Forelimb muscle (tissue), 1 donor: ENCODE data around the gene C10orf53. TPM values are rescaled to one million over a fixed set of nuclear protein-coding genes. Genes with fewer than 3 reads are reported as not detected.
"Not testable (repeated sequence)": the region's sequence is repeated elsewhere in the genome, so short reads cannot be mapped to it uniquely, and the experiment has no call there.

Experiments used
- DNase-seq: peaks from one replicate; pipeline ENCODE4 v3.0.0-alpha.2; 2013; ENCODE audit warnings: low read depth
- polyA plus RNA-seq: library from polyadenylated mRNA; unstranded; fragments of 120-200 nt; gene quantifications from one replicate; pipeline ENCODE4 v1.2.1, GENCODE V29; 2013; ENCODE audit not compliant: insufficient read length

The C10orf53 gene
- polyA plus RNA-seq, 1 donor: not detected

DNA sequence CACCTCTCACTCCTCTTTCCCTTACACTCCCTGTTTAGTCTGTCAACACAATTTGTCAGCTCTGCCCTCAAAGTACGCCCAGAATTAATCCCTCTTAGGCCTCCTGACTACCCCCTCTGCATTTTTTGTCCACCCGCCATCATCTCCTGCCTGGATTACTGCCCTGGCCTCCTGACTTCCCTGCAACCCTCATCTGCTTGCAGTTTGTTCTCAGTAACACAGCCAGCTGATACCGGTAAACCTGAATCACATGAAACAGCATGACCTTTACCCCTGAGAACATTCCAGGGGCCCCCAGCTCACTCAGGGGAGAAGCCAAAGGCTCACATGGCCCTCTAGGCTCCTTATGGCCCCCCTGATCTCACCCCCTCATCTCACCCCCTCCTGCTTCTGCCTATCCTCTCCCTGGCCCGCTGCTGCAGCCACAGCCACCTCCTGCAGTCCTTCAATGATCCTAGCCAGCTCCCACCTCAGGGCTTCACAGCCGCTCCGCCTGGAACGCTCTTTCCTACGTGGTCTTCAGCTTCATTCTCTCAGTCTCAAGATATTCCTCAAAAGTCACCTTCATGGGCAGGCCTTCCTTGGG is 8.9 kb downstream of the C10orf53 start:
- no peak for DNase-seq

DNA sequence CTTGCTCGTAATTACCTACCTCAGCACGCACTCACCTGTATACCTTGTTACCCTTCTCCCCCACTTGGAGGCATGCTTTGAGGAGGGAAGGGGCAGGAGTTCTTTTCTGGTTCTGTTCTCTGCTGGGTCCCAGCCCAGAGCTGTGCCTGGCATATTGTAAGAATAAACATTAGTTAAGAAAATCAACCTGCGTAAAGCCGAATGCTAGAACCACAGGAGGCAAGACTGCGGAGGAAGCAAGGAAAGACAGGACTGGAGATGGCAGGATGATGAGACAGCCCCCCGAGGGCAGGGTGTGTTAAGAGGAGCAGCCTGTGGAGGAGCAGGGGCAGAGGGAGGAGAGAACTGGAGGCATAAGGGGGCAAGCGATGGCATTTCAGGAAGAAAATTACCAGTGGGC is 9.5 kb downstream of the C10orf53 start:
- no peak for DNase-seq

DNA sequence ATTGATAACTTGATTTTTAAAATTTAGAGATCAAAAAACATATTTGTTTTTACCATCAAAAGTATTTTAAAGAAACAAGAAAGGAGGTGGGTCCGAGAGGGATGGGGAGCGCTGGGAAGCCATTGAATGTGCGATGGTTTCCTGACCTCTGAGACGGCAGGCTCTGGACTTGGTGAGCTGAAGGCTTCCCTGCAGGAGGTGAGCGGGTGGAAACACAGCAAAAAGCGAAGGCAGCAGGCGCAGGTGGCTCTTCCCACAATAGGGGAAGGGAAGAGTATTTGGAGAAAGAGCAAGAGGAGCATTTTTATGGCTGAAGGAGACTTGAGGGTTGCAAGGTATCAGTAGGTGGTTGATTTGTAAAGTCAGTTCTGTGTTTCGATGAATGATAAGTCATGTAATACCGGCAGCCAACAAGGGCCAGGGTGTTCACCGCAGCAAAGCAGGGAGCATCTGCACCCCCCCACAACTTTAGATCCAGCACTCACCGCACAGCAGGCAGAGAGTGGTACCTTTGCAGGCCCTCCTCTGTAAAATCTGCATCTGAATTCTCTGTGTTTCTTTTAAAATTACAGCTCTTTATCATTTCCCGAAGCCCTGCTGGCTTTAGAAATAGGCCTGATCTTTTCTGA is 10.5 kb downstream of the C10orf53 start:
- no peak for DNase-seq

DNA sequence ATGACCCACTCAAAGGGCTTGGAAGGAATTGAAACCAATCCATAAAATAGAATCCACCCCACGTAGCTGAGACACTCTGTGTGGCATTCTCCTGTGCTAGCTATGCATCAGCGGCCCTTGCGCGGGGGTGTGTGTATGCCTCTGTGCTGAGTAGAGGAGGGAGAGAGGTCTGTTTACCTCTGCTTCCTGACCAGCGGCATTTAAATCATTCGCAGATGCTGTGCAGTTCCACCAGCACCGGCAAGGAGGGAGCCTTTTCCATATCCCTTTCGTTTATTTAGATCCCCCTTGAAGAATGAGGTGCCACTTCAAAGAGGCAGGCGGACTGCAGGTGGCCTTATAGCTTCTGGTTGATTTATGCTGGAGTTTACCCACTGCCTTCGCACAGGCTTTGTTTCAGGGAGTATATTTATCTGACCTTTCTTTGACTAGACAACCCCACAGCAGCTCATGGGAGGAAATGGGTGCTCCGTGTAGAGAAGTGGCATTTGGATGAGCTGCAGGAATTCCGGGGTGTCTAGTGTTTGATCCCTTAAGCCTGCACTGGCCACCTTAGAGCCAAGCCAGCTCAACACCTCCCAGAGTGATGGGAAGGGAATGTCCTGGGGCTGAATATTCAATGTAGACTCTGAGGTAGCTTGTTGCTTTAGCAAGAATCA is 11.4 kb downstream of the C10orf53 start:
- no peak for DNase-seq

DNA sequence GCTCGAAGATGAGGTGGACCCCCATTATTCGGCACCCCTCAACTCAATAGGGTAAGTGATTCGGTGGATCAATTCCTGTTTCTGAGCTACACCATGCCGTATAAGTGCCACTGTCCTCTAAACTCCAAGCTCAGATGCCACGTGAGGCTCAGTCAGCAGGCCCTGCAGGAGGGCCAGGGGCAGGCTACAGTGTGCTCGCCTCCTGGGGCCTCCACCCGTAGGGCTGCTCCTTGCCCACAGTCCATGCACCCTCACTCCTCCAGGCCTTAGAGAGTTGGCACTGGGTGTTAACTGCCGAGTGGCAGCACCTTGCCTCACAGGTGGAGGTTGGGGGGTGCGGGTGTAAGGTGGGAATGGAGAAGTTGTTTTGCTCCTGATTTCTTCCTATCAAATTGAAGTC is 12.1 kb downstream of the C10orf53 start:
- no peak for DNase-seq

DNA sequence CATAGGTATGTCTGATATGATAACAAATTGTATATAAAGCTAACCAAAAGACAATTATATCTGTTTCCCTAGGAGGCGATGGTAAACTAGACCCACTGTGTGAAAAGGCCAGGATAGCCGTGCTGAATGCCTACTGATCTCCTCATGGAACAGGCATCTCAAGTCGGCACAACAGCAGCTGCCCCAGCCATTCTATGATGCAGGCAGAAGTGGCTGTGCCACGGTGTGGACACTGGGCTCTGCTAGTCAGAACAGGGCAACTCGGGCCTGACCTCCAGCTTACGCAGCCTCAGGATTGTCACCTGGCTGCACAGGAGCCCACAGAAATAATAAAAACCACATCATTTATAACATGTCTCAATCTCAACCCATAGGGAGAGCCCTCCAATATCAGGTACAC is 15.0 kb downstream of the C10orf53 start:
- no peak for DNase-seq

DNA sequence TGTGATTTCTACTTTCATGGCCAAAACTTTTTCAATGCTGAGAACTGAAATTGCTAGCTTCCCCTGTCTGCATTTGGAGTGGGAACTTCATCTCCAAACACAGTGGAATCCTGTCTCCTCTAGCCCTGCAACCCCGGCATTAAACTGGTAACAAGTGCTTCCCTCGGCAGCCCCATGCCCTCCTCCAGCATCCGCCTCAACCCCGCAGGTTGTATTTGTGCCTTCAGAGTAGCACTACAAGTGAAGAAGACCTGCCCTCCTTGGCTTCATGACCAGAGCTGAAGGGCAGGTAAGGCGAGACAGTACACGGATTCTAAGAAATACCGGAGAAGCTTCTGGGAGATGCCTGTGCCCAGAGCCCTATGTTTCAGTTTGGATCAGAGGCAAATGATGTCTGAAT is 16.9 kb downstream of the C10orf53 start:
- no peak for DNase-seq

DNA sequence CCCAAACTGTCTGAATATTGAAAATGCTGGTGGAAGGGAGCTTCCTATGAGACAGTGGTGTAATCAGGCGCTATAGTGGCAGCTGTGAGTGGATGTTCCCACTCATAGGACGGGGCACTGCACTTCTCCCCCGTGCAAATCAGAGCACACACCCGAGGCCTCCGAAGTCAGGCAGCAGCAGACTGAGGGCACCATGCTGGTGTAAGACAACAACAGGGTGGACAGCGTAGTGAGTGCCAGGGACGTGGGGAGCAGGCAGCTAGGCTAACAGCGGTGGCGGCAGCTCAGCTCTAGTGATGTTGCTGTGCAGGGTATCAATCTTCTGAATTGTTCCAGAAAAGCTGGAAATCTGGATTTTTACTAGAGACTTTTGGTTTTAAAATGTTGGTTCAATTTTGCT is 19.2 kb downstream of the C10orf53 start:
- no peak for DNase-seq

GRCh38 chr10:49700211-49700610 is 20.8 kb downstream of the C10orf53 start:
- no peak for DNase-seq

GRCh38 chr10:49700997-49701396 is 21.5 kb downstream of the C10orf53 start:
- DNase-seq: no peak

GRCh38 chr10:49707585-49707984 is 28.1 kb downstream of the C10orf53 start:
- DNase-seq: no peak

DNA sequence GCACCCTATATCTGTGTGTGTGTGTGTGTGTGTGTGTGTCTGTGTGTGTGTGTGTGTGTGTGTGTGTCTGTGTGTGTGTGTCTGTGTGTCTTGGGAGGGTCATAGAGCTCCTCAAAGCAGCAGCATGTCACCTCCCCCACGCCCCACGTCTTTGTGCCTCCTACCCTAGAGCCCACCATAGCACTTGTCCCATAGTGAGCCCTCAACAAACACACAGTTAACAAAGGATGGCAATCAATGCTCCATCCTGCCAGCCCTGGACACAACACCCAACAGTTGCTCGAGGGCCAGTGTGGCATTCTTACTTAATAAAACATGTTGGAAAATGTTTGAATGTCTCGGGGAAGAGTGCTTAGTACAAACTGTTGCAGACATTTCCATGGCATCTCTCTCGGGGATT is 30.5 kb downstream of the C10orf53 start:
- DNase-seq: no peak

- DNase-seq: no peak
Observed at GRCh38 chr10:49710966-49711365, 31.5 kb downstream of the C10orf53 start.

DNA sequence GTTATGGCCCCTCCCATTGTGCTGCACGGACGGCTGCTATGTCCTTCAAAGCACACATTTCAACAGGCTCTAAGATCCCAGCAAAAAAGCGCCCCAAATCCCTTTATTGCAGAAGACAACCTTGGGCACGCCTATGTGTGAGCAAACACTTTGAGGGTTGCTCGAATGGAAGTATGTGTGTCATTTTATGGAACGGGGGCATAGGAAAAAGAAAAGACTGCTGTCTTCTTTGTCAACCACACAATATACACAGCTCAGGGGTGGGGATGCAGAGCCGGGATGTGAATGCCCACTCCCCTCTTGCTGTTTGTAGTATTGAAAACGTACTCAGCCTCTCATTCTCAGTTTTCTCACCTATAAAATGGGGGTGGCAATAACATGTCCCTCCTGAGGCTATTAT is 32.0 kb downstream of the C10orf53 start:
- no peak for DNase-seq

DNA sequence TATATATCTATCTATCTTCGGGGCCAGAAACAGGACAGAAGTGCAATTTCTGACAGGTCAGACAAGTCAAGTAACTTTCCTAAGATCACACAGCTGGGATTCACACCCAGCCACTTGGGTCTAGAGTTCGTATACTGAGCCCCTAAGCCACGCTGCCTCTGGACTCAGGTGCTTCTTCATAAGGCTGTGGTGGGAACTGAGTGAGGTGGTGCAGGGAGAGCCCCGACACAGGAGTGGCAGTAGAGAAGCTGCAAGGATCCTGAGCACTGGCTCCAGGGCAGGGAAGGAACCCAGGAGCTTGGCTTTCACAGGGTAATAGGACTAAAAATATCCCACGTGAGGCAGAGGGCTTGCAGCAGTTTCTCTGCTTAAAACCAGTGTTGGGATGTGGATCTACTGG is 33.8 kb downstream of the C10orf53 start:
- no peak for DNase-seq

DNA sequence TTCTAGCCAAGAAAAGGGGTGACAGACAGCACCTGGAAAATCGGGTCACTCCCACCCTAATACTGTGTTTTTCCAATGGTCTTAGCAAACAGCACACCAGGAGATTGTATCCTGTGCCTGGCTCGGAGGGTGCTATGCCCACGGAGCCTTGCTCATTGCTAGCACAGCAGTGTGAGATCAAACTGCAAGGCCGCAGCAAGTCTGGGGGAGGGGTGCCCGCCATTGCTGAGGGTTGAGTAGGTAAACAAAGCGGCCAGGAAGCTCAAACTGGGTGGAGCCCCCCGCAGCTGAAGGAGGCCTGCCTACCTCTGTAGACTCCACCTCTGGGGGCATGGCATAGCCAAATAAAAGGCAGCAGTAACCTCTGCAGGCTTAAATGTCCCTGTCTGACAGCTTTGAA is 35.7 kb downstream of the C10orf53 start:
- not testable (repeated sequence) for DNase-seq

DNA sequence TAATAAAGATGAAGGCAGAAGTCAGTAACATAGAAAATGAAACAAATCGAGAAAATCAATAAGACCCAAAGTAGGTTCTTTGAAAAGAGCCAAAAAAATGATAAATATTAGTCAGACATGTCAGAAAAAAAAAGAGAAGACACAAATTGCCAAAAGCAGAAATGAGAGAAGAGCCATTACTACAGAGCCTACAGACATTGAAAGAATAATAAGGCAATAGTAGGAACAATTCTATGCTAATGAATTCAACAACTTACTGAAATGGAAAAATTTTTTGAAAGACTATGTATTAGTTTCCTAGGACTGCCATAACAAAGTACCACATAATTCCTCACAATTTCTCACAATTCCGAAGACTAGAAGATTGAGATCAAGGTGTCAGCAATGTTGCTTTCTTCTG is 47.1 kb downstream of the C10orf53 start:
- DNase-seq: no peak

GRCh38 chr10:49733866-49734265 is 54.4 kb downstream of the C10orf53 start:
- no peak for DNase-seq

- DNase-seq: no peak
Observed at GRCh38 chr10:49734676-49735075, 55.2 kb downstream of the C10orf53 start.

- no peak for DNase-seq
Observed at GRCh38 chr10:49735161-49735560, 55.7 kb downstream of the C10orf53 start.

DNA sequence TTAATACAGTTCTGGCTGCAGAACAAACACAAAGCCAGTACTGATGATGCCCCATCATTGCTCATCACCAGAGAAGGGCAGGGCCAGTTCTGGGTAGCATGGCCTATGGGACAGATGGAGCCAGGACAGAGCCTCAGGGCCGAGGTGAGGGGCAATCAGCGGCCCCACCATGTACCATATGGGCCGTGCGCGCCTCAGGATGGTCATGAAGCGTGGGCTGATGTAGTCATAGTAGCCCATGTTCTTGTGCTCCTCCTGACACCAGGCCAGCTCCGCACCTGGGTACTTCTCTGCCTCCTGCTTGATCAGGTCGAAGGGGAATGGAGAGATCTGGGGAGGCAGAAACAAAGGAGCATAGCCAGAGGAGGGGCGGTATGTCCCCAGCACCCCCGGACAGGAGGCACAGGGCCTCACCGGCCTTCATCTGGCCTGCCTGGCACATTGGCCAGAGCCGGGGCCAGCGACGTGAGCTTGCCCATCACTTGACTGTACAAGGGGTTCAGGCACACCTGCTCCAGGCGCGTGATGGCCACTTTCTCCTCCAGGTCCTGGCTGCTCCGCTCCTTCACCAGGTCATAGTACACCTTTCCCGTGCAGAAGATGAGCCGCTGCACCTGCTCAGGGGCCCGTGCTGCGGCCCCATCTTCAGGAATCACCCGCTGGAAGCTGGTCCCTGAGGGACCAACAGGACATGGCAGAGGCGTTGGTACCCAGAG is 56.6 kb downstream of the C10orf53 start:
- no peak for DNase-seq

GRCh38 chr10:49736564-49737113 is 57.2 kb downstream of the C10orf53 start:
- DNase-seq: no peak
